ENCODE measurements around the gene ZDHHC9. TPM values are rescaled to one million over a fixed set of nuclear protein-coding genes. Genes with fewer than 3 reads are reported as not detected.
A peak's percentile ranks its signal among the peaks of the same experiment; 100 is the strongest.

The ZDHHC9 gene
- total RNA-seq, 1 donor from 2014 or later: 4.2 TPM

DNA sequence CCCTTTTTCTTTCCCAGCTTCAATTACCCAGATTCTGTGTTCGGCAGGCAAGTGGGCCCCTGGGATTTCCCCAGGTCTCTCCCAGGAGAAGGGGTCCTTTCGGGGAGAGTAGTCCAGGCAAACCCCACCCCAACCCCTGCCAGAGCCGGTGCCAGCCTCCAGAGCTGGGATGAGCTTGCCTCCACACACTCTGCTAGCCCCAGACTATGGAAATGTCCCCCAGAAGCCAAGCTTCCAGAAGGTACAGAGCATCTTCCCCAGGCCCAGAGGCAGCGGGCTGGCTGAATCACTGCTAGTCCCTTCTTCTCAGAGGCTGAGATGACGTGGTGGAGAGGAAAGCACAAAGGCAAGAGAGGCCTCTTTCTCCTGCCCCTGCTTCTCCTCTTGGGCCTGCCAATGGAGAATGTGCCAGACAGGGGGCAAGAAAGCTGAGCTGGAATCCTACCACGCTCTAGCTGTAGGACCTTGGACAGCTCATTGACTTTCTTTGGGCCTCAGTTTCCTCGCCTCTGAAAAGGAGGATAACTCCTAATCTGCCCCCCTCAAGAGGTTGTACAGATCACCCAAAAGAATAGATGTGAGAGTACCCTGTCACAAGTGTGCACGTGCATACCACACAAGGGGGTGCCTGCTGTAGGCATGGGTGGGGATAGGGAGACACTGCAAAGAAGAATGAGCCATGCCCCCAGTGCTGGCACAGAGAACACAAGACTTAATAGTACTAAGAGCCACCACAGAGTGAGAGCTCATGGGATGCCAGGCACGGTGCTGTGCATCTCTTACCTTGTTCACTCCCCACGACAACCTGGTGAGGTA is 61.8 kb downstream of the ZDHHC9 start:
- intact Hi-C loops (cut with micrococcal nuclease): loop anchor here (1.0 to 5.0 kb wide), 4 partner anchors 9 to 60 kb away; partner anchors contain the start of genes XPNPEP2 and ZDHHC9
- ChIA-PET CTCF (interaction anchor here (0.6 to 2.8 kb wide), 7 partner anchors 9 to 104 kb away, joined by 3 to 10 read pairs (median 4); no protein-coding TSS in a partner anchor), POLR2A (interaction anchor here (0.8 to 18.0 kb wide), 11 partner anchors 8 to 174 kb away, joined by 3 to 261 read pairs (median 9); partner anchors contain the start of genes APLN and XPNPEP2)
- Mint-ChIP-seq H3K4me3 (peak overlapping the region; percentile 93), H3K27ac (peak overlapping the region; percentile 96), H3K36me3 (ENCODE audit: low read depth) (peaks cover 50% of the 10 kb centered on the region), H3K27me3 (no peaks in the 10 kb centered on the region), H3K4me1 (peaks cover 75% of the 10 kb centered on the region), H3K9me3 (no peaks in the 10 kb centered on the region)
- DNase-seq: no peak
- no peak for ATAC-seq (ENCODE audit: low read depth)
- TF ChIP-seq, protein P1, sequence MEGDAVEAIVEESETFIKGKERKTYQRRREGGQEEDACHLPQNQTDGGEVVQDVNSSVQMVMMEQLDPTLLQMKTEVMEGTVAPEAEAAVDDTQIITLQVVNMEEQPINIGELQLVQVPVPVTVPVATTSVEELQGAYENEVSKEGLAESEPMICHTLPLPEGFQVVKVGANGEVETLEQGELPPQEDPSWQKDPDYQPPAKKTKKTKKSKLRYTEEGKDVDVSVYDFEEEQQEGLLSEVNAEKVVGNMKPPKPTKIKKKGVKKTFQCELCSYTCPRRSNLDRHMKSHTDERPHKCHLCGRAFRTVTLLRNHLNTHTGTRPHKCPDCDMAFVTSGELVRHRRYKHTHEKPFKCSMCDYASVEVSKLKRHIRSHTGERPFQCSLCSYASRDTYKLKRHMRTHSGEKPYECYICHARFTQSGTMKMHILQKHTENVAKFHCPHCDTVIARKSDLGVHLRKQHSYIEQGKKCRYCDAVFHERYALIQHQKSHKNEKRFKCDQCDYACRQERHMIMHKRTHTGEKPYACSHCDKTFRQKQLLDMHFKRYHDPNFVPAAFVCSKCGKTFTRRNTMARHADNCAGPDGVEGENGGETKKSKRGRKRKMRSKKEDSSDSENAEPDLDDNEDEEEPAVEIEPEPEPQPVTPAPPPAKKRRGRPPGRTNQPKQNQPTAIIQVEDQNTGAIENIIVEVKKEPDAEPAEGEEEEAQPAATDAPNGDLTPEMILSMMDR (IDR thresholded peaks at IDR 0.05): no peak

DNA sequence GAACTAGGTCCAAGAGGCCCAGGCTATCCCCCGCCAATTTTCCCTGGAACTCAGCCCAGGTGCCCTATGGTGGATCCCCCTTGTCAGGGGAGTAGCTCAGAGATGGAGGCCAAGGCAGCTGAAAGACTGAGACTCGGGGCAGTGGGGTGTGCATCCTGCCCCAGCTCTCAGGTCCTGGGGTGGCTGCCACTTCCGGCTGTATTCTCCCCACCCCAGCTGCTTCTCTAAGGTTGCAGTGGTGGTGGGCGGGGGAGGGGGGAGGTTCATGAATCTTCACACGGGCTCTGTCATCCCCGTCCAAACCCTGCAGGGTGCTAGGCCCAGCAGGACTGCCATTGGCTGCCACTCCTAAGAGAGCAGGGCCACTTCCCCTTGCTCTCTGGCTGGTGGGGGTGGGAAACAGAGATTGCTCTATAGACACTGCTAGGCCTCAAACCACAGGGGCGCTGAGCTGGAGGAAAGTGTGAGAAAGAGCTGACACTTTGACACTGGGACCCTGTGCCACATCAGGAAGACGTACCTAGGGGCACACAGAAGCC is 62.5 kb downstream of the ZDHHC9 start:
- DNase-seq (peak; percentile 49), ATAC-seq (ENCODE audit: low read depth) (peak; percentile 73)
- Mint-ChIP-seq H3K27me3 (no peaks in the 10 kb centered on the region), H3K4me1 (peaks cover 76% of the 10 kb centered on the region), H3K9me3 (no peaks in the 10 kb centered on the region), H3K27ac (peak overlapping the region; percentile 96), H3K36me3 (ENCODE audit: low read depth) (peaks cover 45% of the 10 kb centered on the region), H3K4me3 (peak overlapping the region; percentile 93)
- POLR2A ChIA-PET: interaction anchor here (0.6 to 18.0 kb wide), 14 partner anchors 8 to 303 kb away, joined by 3 to 261 read pairs (median 6); partner anchors contain the start of genes APLN and XPNPEP2
- TF ChIP-seq, protein P1 (IDR thresholded peaks at IDR 0.05): no peak
- CTCF ChIA-PET: interaction anchor here (0.6 to 2.8 kb wide), 7 partner anchors 9 to 103 kb away, joined by 3 to 10 read pairs (median 4); no protein-coding TSS in a partner anchor
- intact Hi-C loops (cut with micrococcal nuclease): loop anchor here (1.0 to 5.0 kb wide), 4 partner anchors 8 to 61 kb away; partner anchors contain the start of genes XPNPEP2 and ZDHHC9

DNA sequence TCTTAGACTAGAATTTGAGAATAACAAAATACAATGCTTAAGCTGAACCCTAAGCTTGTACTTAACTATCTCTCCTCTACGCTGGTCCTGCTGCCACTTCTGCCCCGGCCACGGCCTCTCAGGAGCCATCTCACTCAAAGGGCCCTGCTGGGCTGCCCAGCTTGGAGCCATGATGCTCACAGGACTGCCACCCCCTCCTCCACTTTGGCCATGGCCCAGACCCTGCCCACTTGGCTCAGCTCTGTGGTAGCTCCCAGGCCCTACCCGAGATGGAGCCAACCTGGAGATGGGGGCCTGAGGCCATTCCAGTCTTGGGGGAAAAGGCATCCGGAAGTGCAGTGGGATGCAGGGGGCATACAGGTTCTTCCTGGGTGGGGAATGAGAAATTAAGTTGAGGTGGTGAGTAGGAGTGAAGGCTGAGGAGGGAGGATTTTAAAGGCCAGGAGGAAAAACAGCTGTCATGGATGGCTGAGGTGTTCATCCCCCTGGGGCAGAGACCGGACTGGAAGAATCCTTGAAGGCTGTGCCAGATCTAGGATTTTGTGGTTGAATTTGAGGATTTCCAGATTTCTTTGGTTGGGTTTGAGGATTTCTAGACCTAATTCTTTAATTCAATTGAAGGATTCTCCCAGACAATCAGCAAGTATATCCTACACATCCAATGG is 63.1 kb downstream of the ZDHHC9 start:
- H3K36me3 Mint-ChIP-seq (ENCODE audit: low read depth): peaks cover 41% of the 10 kb centered on the region
- peak overlapping the region; percentile 93 for H3K4me3 Mint-ChIP-seq
- ChIA-PET POLR2A (interaction anchor here (0.5 to 18.0 kb wide), 17 partner anchors 9 to 303 kb away, joined by 3 to 261 read pairs (median 5); partner anchors contain the start of genes APLN and XPNPEP2), CTCF (interaction anchor here (0.8 to 2.8 kb wide), 5 partner anchors 8 to 103 kb away, joined by 3 to 10 read pairs (median 4); no protein-coding TSS in a partner anchor)
- H3K4me1 Mint-ChIP-seq: peaks cover 73% of the 10 kb centered on the region
- DNase-seq (no peak), ATAC-seq (ENCODE audit: low read depth) (no peak)
- H3K9me3 Mint-ChIP-seq: no peaks in the 10 kb centered on the region
- no peaks in the 10 kb centered on the region for H3K27me3 Mint-ChIP-seq
- intact Hi-C loops (cut with micrococcal nuclease): loop anchor here (1.0 to 5.0 kb wide), 4 partner anchors 7 to 62 kb away; partner anchors contain the start of genes XPNPEP2 and ZDHHC9
- TF ChIP-seq, protein P1 (IDR thresholded peaks at IDR 0.05): no peak
- H3K27ac Mint-ChIP-seq: peak overlapping the region; percentile 96

DNA sequence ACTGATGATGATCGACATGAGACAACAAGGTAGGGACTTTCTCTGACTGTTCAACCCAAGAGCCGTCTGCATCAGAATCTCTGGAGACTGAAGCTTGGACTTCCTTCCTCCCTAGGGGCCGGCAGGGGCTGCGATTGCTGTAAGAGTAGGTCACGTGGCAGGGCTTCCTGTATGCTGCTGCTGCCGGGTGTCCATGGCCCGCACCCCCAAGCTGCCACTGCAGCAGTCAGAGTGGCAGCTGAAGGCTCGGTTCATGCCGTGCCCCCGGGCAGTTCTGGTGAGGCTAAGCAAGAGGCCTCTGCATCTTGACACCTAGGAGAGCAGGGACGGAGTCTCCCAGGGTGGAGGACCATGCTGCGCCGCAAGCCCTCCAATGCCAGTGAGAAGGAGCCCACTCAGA is 63.9 kb downstream of the ZDHHC9 start, which contains the start of gene SASH3:
Gene SASH3, plus strand, starts transcription at position 203 of the 400 bp plus-strand sequence. Its CDS starts 149 bp downstream, at position 352.
- peaks cover 36% of the 10 kb centered on the region for H3K36me3 Mint-ChIP-seq (ENCODE audit: low read depth)
- CTCF ChIA-PET: interaction anchor here (0.7 to 2.8 kb wide), 3 partner anchors 21 to 53 kb away, joined by 3 to 10 read pairs (median 3); no protein-coding TSS in a partner anchor

More for the DNA sequence above, 63.9 kb downstream of the ZDHHC9 start, which contains the start of gene SASH3:
- peak within 1 kb of the TSS; percentile 96 for H3K27ac Mint-ChIP-seq
- intact Hi-C loops (cut with micrococcal nuclease): loop anchor here (2.0 to 5.0 kb wide), 3 partner anchors 41 to 203 kb away; partner anchors contain the start of genes BCORL1, XPNPEP2 and ZDHHC9
- H3K9me3 Mint-ChIP-seq: no peaks in the 10 kb centered on the region
- peaks cover 75% of the 10 kb centered on the region for H3K4me1 Mint-ChIP-seq
- POLR2A ChIA-PET: interaction anchor here (0.5 to 18.0 kb wide), 10 partner anchors 10 to 341 kb away, joined by 3 to 261 read pairs (median 6); partner anchors contain the start of genes UTP14A and XPNPEP2
- ATAC-seq (ENCODE audit: low read depth) (peak; percentile 41), DNase-seq (peak; percentile 47)
- no peaks in the 10 kb centered on the region for H3K27me3 Mint-ChIP-seq
- peak within 1 kb of the TSS; percentile 93 for H3K4me3 Mint-ChIP-seq
- TF ChIP-seq, protein P1 (IDR thresholded peaks at IDR 0.05): no peak

Measured in activated B cell treated with CpG ODN at 0.5 μM for 24 hours (primary cell).